ENCODE results near the gene HEBP1.

GRCh38 chr12:13036881-13037280 lies 36.8 kb upstream of the HEBP1 start:
- TF ChIP-seq EP300 (IDR thresholded peaks at IDR 0.05): no peak
- TF ChIP-seq POLR2A (IDR thresholded peaks at IDR 0.05): no peak
- TF ChIP-seq CTCF (IDR thresholded peaks at IDR 0.05): no peak

Measured in upper lobe of left lung (tissue), 4 donors.